CMK (cell line): ENCODE results near the gene DGKD.

ENCODE experiments used
- DNase-seq: peaks from one replicate; pipeline ENCODE4 v3.0.0-alpha.2; 2010; ENCODE audit warnings: low read depth

The DGKD gene

GRCh38 chr2:233338812-233339368, 15.4 kb upstream of the DGKD start:
- no peak for DNase-seq

GRCh38 chr2:233339427-233339826, 14.9 kb upstream of the DGKD start:
- DNase-seq = no peak

GRCh38 chr2:233341296-233341695, 13.0 kb upstream of the DGKD start:
- DNase-seq = no peak

- no peak for DNase-seq
These were observed 12.0 kb upstream of the DGKD start for GRCh38 chr2:233342301-233342700.

- no peak for DNase-seq
These were observed 11.1 kb upstream of the DGKD start for GRCh38 chr2:233343171-233343705.

- no peak for DNase-seq
These were observed 7.9 kb upstream of the DGKD start for GRCh38 chr2:233346376-233346775.

GRCh38 chr2:233346930-233347329, 7.4 kb upstream of the DGKD start:
- DNase-seq = no peak

- no peak for DNase-seq
These were observed 5.0 kb upstream of the DGKD start for GRCh38 chr2:233349005-233349998.

GRCh38 chr2:233350708-233351107, 3.6 kb upstream of the DGKD start:
- DNase-seq = no peak

- DNase-seq = no peak
These were observed 2.9 kb upstream of the DGKD start for GRCh38 chr2:233351423-233351822.

GRCh38 chr2:233352141-233352842, 2.0 kb upstream of the DGKD start:
- DNase-seq = no peak

GRCh38 chr2:233353101-233353768, 1.1 kb upstream of the DGKD start:
- DNase-seq = no peak

GRCh38 chr2:233354500-233354924, 218 bp downstream of the DGKD start:
- DNase-seq = no peak

- no peak for DNase-seq
These were observed 779 bp downstream of the DGKD start for GRCh38 chr2:233354971-233355574.

- DNase-seq = no peak
These were observed 1.6 kb downstream of the DGKD start for GRCh38 chr2:233355916-233356315.

- DNase-seq = no peak
These were observed 2.4 kb downstream of the DGKD start for GRCh38 chr2:233356546-233357308.

GRCh38 chr2:233358335-233358734, 4.0 kb downstream of the DGKD start:
- no peak for DNase-seq

GRCh38 chr2:233358947-233359346, 4.7 kb downstream of the DGKD start:
- DNase-seq = no peak

GRCh38 chr2:233359823-233360222, 5.5 kb downstream of the DGKD start:
- no peak for DNase-seq

GRCh38 chr2:233360771-233361176, 6.5 kb downstream of the DGKD start:
- DNase-seq = no peak

- DNase-seq = no peak
These were observed 7.0 kb downstream of the DGKD start for GRCh38 chr2:233361297-233361696.
